CD4-positive, alpha-beta memory T cell (primary cell): ENCODE results near the gene NATD1. TPM values are rescaled to one million over a fixed set of nuclear protein-coding genes. Genes with fewer than 3 reads are reported as not detected.

Experiments used
- CTCF ChIA-PET: fragments of 350-600 bp; sonication (Branson Sonifier 250); formaldehyde crosslinking; loops from one replicate; lab custom pipeline; 2021; ENCODE audit warnings: inconsistent platforms; ENCODE audit not compliant: partially characterized antibody; lab: Charles Lee
- POLR2A ChIA-PET: fragments of 350-600 bp; sonication (Branson Sonifier 250); formaldehyde crosslinking; loops from one replicate; lab custom pipeline; 2021; ENCODE audit not compliant: partially characterized antibody; lab: Charles Lee
- DNase-seq, 5 donors: peaks; one replicate each; pipeline versions ENCODE4 v3.0.0 to v3.0.0-alpha.2; 2020 to 2022; ENCODE audit warnings: mixed read lengths in 1 of 5
- H3K27ac ChIP-seq: one replicate; pipeline ENCODE4 v1.7.0; 2013; ENCODE audit warnings: low read depth, low read length
- H3K27me3 ChIP-seq: 2 replicates; pipeline ENCODE4 v1.7.0; 2013; ENCODE audit warnings: mild to moderate bottlenecking, low read length, moderate library complexity; ENCODE audit not compliant: insufficient read depth
- H3K36me3 ChIP-seq: 2 replicates; pipeline ENCODE4 v1.7.0; 2013; ENCODE audit warnings: mild to moderate bottlenecking, low read length, moderate library complexity; ENCODE audit not compliant: insufficient read depth
- H3K4me1 ChIP-seq: 2 replicates; pipeline ENCODE4 v1.7.0; 2013; ENCODE audit warnings: mild to moderate bottlenecking, low read length, moderate library complexity; ENCODE audit not compliant: insufficient read depth
- H3K4me3 ChIP-seq, 2 donors: one replicate each; pipeline ENCODE4 v1.7.0; 2013; ENCODE audit warnings: low read length in 2 of 2, mild to moderate bottlenecking in 1 of 2
- H3K9me3 ChIP-seq, 2 donors: one replicate each; pipeline ENCODE4 v1.7.0; 2013; ENCODE audit warnings: low read length in 2 of 2, control low read depth in 1 of 2; ENCODE audit not compliant: control insufficient read depth in 1 of 2
- H3K27ac Mint-ChIP-seq, 7 donors: one replicate each; pipeline ENCODE4 v1.8.0; 2020 to 2021; ENCODE audit warnings: mixed read lengths in 7 of 7, mild to moderate bottlenecking in 6 of 7, inconsistent platforms in 3 of 7, moderate library complexity in 3 of 7
- H3K27me3 Mint-ChIP-seq, 2 donors: one replicate each; pipeline ENCODE4 v1.8.0; 2020 to 2021; ENCODE audit warnings: mixed read lengths in 2 of 2
- H3K36me3 Mint-ChIP-seq, 2 donors: one replicate each; pipeline ENCODE4 v1.8.0; 2020 to 2021; ENCODE audit warnings: mixed read lengths in 2 of 2, inconsistent platforms in 1 of 2, mild to moderate bottlenecking in 1 of 2
- H3K4me1 Mint-ChIP-seq, 4 donors: one replicate each; pipeline ENCODE4 v1.8.0; 2020 to 2021; ENCODE audit warnings: mixed read lengths in 4 of 4, mild to moderate bottlenecking in 1 of 4
- H3K4me3 Mint-ChIP-seq, 8 donors: one replicate each; pipeline ENCODE4 v1.8.0; 2020 to 2021; ENCODE audit warnings: mixed read lengths in 8 of 8, mild to moderate bottlenecking in 7 of 8, moderate library complexity in 6 of 8, inconsistent platforms in 3 of 8
- H3K9me3 Mint-ChIP-seq, 8 donors: one replicate each; pipeline ENCODE4 v1.8.0; 2020 to 2021; ENCODE audit warnings: mixed read lengths in 8 of 8, mild to moderate bottlenecking in 5 of 8, inconsistent platforms in 3 of 8, moderate library complexity in 1 of 8
- intact Hi-C: fragments of 100-400 bp; cut with micrococcal nuclease; formaldehyde crosslinking; loops from one replicate; pipeline ENCODE4 v1.15.1; 2023
- polyA plus RNA-seq, 2 donors: library from polyadenylated mRNA; unstranded; fragments of 300-500 nt; fragmentation: Illumina TruSeq; gene quantifications; one replicate each; pipeline ENCODE4 v1.2.3, GENCODE V29; 2021
- total RNA-seq, 2 experiments: library from RNA; stranded (reverse); gene quantifications; one replicate each; pipeline ENCODE4 v1.2.3, GENCODE V29; 2021

NATD1 gene
- total and polyA plus RNA-seq, 4 experiments from 2014 or later = 0.32 to 13.5 (median 7.7) TPM

DNA sequence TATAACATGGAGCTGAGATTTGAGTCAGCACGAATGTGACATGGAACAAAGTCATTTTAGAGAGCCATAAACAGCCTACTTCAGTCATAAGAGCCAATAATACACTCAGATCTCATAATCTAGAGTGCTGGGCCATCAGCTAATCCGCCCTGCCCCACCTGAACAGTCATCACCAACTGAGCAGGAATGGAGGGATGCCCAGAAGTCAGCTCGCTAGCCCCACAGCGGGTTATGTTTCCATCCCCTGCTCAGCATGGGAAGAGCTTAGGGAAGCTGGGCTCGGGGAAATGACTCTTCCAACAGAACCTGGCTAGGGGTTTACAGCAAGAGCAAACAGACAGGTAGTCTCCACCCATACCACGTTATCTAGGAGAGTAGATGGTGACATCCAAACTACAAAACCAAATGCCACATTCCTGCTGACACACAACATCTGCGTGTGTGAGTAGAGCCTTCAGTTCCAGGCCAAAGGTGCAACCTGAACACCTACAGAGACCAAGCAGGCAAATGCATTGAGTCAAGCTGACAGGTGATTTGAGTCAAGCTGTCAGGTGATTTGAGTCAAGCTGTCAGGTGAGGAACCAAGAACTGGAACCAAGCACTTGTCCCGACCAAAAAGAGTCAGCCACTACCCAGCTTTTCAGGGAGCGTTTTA is 41.3 kb downstream of the NATD1 start:
- Histone ChIP-seq H3K4me3 (no peak overlapping the region), H3K27me3 (no peaks in the 10 kb centered on the region), H3K4me1 (peaks cover 39% of the 10 kb centered on the region), H3K27ac (no peak overlapping the region), H3K9me3 (no peaks in the 10 kb centered on the region), H3K36me3 (peaks cover 16% of the 10 kb centered on the region)
- Mint-ChIP-seq H3K27me3 (no peaks in the 10 kb centered on the region), H3K9me3 (no peaks in the 10 kb centered on the region), H3K36me3 (peaks cover 4 to 32% of the 10 kb centered on the region in 2 donors), H3K27ac (peak overlapping the region; percentile 10 to 84 (median 75)), H3K4me3 (peak overlapping the region; percentile 89 to 97 (median 92)), H3K4me1 (peaks cover 30 to 72% (median 47%) of the 10 kb centered on the region in 4 donors)
- ChIA-PET CTCF (interaction anchor here (1.3 to 4.0 kb wide), 4 partner anchors 65 to 93 kb away, joined by 4 to 24 read pairs (median 5); no protein-coding TSS in a partner anchor), POLR2A (interaction anchor here (3.0 to 4.0 kb wide), 3 partner anchors 40 to 168 kb away, joined by 17 to 18 read pairs (median 17); partner anchors contain the start of genes NATD1 and USP22)
- no peak for DNase-seq
- intact Hi-C loops = no loop called here

DNA sequence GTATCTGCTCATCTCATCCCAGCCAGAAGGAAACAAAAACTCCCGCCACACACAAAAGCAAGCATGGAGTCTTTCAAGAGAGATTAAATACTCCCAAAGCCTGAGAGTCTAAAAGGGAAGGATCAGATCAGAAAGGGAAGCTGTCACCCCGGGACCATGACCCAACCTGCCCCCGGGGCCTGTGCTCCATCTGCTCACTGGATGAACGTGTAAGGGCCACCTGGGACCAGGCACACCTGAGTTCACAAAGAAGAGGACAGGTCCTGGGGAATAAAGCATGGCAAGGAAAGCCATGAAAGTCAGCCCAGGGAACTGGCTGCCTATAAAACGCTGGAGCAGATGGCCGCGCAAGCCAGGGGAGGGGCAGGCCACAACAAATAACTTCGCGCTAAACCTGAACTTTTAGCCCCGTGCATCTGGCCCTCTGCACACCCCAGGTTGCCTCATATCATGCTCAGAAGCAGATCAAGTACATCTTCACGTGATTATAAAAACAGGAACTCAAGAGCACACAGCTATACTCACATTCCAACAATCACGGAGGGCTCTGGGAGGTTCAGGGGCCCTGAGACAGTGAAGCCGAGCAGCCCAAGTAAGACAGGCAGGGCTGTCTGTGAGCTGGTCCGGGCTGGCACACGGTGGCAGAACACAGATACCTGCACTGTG is 42.7 kb downstream of the NATD1 start:
- no peaks in the 10 kb centered on the region for H3K27me3 ChIP-seq
- no peaks in the 10 kb centered on the region for H3K9me3 ChIP-seq
- ChIA-PET CTCF (interaction anchor here (1.0 to 4.0 kb wide), 3 partner anchors 10 to 92 kb away, joined by 3 to 24 read pairs (median 5); no protein-coding TSS in a partner anchor), POLR2A (no interaction called here)
- no peak overlapping the region for H3K4me3 ChIP-seq
- intact Hi-C loops = no loop called here
- no peak for DNase-seq
- H3K4me1 Mint-ChIP-seq = peaks cover 32 to 73% (median 47%) of the 10 kb centered on the region in 4 donors
- no peaks in the 10 kb centered on the region for H3K9me3 Mint-ChIP-seq
- H3K36me3 Mint-ChIP-seq = peaks cover 4 to 36% of the 10 kb centered on the region in 2 donors
- peak overlapping the region in 3 of 8 donors; percentile 20 to 44 (median 21) for H3K4me3 Mint-ChIP-seq
- H3K27ac ChIP-seq = no peak overlapping the region
- peaks cover 16% of the 10 kb centered on the region for H3K36me3 ChIP-seq
- H3K27ac Mint-ChIP-seq = peak overlapping the region in 4 of 7 donors; percentile 48 to 70 (median 52)
- no peaks in the 10 kb centered on the region for H3K27me3 Mint-ChIP-seq
- peaks cover 39% of the 10 kb centered on the region for H3K4me1 ChIP-seq

GRCh38 chr17:21209511-21210175 is 43.6 kb downstream of the NATD1 start:
- ChIA-PET POLR2A (no interaction called here), CTCF (no interaction called here)
- peaks cover 39% of the 10 kb centered on the region for H3K4me1 ChIP-seq
- Mint-ChIP-seq H3K27me3 (no peaks in the 10 kb centered on the region), H3K9me3 (no peaks in the 10 kb centered on the region), H3K4me1 (peaks cover 33 to 73% (median 47%) of the 10 kb centered on the region in 4 donors), H3K36me3 (peaks cover 4 to 35% of the 10 kb centered on the region in 2 donors), H3K4me3 (peak overlapping the region in 1 of 8 donors; percentile 20), H3K27ac (no peak overlapping the region)
- H3K27me3 ChIP-seq = no peaks in the 10 kb centered on the region
- no peak overlapping the region for H3K27ac ChIP-seq
- DNase-seq = no peak
- H3K36me3 ChIP-seq = peaks cover 16% of the 10 kb centered on the region
- intact Hi-C loops = no loop called here
- no peak overlapping the region for H3K4me3 ChIP-seq
- no peaks in the 10 kb centered on the region for H3K9me3 ChIP-seq

DNA sequence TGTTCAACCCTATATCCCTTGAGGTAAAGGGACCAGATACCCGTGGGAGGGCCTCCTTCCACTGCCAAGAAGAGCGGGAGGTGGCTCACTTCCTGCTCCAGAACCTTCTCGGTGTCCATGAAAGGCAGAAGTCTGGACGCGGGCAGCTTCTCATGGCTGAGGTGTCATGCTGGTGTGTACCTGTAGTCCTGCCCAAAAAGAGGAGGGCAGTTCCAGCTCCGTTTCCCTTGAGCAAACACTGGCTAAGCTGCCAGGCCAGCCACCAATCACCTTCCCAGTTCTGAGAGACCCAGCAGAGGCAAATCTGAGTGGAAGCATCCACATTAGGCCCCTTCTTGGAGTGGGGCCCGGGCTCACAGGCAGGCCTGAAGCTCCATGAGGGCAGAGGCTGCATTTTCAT is 44.9 kb downstream of the NATD1 start:
- intact Hi-C loops = no loop called here
- no peak overlapping the region for H3K4me3 Mint-ChIP-seq
- H3K9me3 ChIP-seq = no peaks in the 10 kb centered on the region
- no peaks in the 10 kb centered on the region for H3K9me3 Mint-ChIP-seq
- H3K4me1 Mint-ChIP-seq = peaks cover 36 to 75% (median 48%) of the 10 kb centered on the region in 4 donors
- ChIA-PET POLR2A (no interaction called here), CTCF (no interaction called here)
- peaks cover 4 to 32% of the 10 kb centered on the region in 2 donors for H3K36me3 Mint-ChIP-seq
- H3K27ac Mint-ChIP-seq = peak overlapping the region in 3 of 7 donors; percentile 22 to 41 (median 22)
- H3K27me3 ChIP-seq = no peaks in the 10 kb centered on the region
- DNase-seq = no peak
- peaks cover 40% of the 10 kb centered on the region for H3K4me1 ChIP-seq
- H3K4me3 ChIP-seq = no peak overlapping the region
- no peaks in the 10 kb centered on the region for H3K27me3 Mint-ChIP-seq
- peaks cover 16% of the 10 kb centered on the region for H3K36me3 ChIP-seq
- H3K27ac ChIP-seq = no peak overlapping the region

DNA sequence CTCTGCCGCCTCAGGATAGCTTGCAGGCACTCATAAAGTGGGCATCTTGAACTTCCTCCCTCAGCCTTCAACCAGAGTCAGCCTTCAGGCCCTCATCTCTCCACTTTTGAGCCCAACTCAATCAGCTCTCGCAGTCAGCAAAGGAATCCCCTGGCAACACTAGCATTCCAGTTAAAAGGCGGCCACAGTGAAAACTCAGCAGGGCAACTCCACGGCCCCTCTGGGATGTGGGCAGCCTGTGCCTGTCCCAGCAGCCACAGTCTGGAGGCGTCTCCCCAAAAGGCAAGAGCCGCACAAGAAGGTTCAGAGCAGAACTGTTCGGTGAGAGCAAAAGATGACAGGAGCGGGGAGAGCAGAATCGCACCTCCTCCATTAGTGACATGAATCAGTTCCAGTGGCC is 48.3 kb downstream of the NATD1 start:
- Histone ChIP-seq H3K27ac (no peak overlapping the region), H3K36me3 (peaks cover 6% of the 10 kb centered on the region), H3K4me1 (peaks cover 16% of the 10 kb centered on the region), H3K9me3 (no peaks in the 10 kb centered on the region), H3K27me3 (no peaks in the 10 kb centered on the region), H3K4me3 (no peak overlapping the region)
- DNase-seq = no peak
- Mint-ChIP-seq H3K27ac (peak overlapping the region in 4 of 7 donors; percentile 12 to 44 (median 30)), H3K4me1 (peaks cover 22 to 55% (median 32%) of the 10 kb centered on the region in 4 donors), H3K36me3 (peaks cover 0 to 25% of the 10 kb centered on the region in 2 donors), H3K4me3 (no peak overlapping the region), H3K9me3 (no peaks in the 10 kb centered on the region), H3K27me3 (no peaks in the 10 kb centered on the region)
- ChIA-PET CTCF (interaction anchor here (1.5 kb wide), 1 partner anchor 83 kb away, joined by 3 read pairs; no protein-coding TSS in a partner anchor), POLR2A (no interaction called here)
- intact Hi-C loops = no loop called here

- intact Hi-C loops = no loop called here
- Mint-ChIP-seq H3K27ac (no peak overlapping the region), H3K4me3 (no peak overlapping the region), H3K27me3 (no peaks in the 10 kb centered on the region), H3K9me3 (no peaks in the 10 kb centered on the region), H3K36me3 (peaks cover 8 to 34% of the 10 kb centered on the region in 2 donors), H3K4me1 (peaks cover 22 to 45% (median 36%) of the 10 kb centered on the region in 4 donors)
- no peaks in the 10 kb centered on the region for H3K27me3 ChIP-seq
- peaks cover 16% of the 10 kb centered on the region for H3K4me1 ChIP-seq
- no peaks in the 10 kb centered on the region for H3K9me3 ChIP-seq
- no peak overlapping the region for H3K4me3 ChIP-seq
- peaks cover 13% of the 10 kb centered on the region for H3K36me3 ChIP-seq
- CTCF ChIA-PET = no interaction called here
- POLR2A ChIA-PET = no interaction called here
- no peak overlapping the region for H3K27ac ChIP-seq
- DNase-seq = no peak
Observed at GRCh38 chr17:21202512-21202911, 50.7 kb downstream of the NATD1 start.

DNA sequence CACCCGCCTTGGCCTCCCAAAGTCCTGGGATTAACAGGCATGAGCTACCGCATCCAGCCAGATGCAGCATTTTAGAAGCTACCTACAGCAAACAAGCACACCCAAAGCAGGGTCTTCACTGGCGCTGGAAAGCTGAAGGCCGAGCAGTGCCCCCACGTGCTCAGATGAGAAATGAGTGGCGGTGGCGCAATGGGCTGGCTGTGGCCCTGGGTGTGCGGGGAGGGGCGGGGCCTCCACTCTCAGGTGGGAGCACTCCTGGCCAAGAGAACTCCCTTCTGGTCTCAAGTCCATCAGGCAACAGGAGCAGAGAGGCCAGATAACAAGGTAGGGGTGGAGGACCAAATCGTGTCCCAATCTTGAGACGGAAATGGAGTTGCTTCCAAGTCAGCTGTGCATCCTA is 51.3 kb downstream of the NATD1 start:
- H3K27ac Mint-ChIP-seq = no peak overlapping the region
- Histone ChIP-seq H3K36me3 (peaks cover 18% of the 10 kb centered on the region), H3K27ac (no peak overlapping the region), H3K4me1 (peaks cover 16% of the 10 kb centered on the region), H3K9me3 (no peaks in the 10 kb centered on the region), H3K4me3 (no peak overlapping the region), H3K27me3 (no peaks in the 10 kb centered on the region)
- intact Hi-C loops = no loop called here
- ChIA-PET CTCF (no interaction called here), POLR2A (interaction anchor here (1.4 kb wide), 1 partner anchor 11 kb away, joined by 3 read pairs; no protein-coding TSS in a partner anchor)
- no peaks in the 10 kb centered on the region for H3K27me3 Mint-ChIP-seq
- H3K4me1 Mint-ChIP-seq = peaks cover 21 to 44% (median 33%) of the 10 kb centered on the region in 4 donors
- peaks cover 14 to 34% of the 10 kb centered on the region in 2 donors for H3K36me3 Mint-ChIP-seq
- H3K4me3 Mint-ChIP-seq = no peak overlapping the region
- no peak for DNase-seq
- H3K9me3 Mint-ChIP-seq = no peaks in the 10 kb centered on the region
